Neural crest cell (in vitro differentiated cells): Measurements from ENCODE around the gene ULBP1. TPM values are rescaled to one million over a fixed set of nuclear protein-coding genes. Genes with fewer than 3 reads are reported as not detected.
"Not testable (repeated sequence)": the region's sequence is repeated elsewhere in the genome, so short reads cannot be mapped to it uniquely, and the experiment has no call there.

Experiments
- DNase-seq: peaks from one replicate; pipeline ENCODE4 v3.0.0; 2021; ENCODE audit warnings: low read depth, mixed read lengths, low spot score
- H3K27ac Mint-ChIP-seq: one replicate; pipeline ENCODE4 v1.8.0; 2021; ENCODE audit warnings: mild to moderate bottlenecking, mixed read lengths; ENCODE audit not compliant: unreplicated experiment
- H3K27me3 Mint-ChIP-seq: 2 replicates; pipeline ENCODE4 v1.8.0; 2021; ENCODE audit warnings: low read depth, mild to moderate bottlenecking, mixed read lengths
- H3K36me3 Mint-ChIP-seq: 2 replicates; pipeline ENCODE4 v1.8.0; 2021; ENCODE audit warnings: low read depth, mild to moderate bottlenecking, mixed read lengths
- H3K4me1 Mint-ChIP-seq: 2 replicates; pipeline ENCODE4 v1.8.0; 2021; ENCODE audit warnings: mixed read lengths
- H3K4me3 Mint-ChIP-seq: one replicate; pipeline ENCODE4 v1.8.0; 2021; ENCODE audit warnings: mild to moderate bottlenecking, mixed read lengths
- H3K9me3 Mint-ChIP-seq: 2 replicates; pipeline ENCODE4 v1.8.0; 2021; ENCODE audit warnings: mixed read lengths
- total RNA-seq: library from RNA; stranded (reverse); gene quantifications from 2 replicates; pipeline ENCODE4 v1.2.1, GENCODE V29; 2021
- TF ChIP-seq, protein P1 (sequence below): fragments of 200-600 bp; sonication (generic); conservative IDR thresholded peaks from 2 replicates; pipeline ENCODE4 v1.5.0; 2021; ENCODE audit warnings: antibody characterized with exemption, mild to moderate bottlenecking

Gene ULBP1
- total RNA-seq, 1 donor from 2014 or later, result 2.3 TPM

DNA sequence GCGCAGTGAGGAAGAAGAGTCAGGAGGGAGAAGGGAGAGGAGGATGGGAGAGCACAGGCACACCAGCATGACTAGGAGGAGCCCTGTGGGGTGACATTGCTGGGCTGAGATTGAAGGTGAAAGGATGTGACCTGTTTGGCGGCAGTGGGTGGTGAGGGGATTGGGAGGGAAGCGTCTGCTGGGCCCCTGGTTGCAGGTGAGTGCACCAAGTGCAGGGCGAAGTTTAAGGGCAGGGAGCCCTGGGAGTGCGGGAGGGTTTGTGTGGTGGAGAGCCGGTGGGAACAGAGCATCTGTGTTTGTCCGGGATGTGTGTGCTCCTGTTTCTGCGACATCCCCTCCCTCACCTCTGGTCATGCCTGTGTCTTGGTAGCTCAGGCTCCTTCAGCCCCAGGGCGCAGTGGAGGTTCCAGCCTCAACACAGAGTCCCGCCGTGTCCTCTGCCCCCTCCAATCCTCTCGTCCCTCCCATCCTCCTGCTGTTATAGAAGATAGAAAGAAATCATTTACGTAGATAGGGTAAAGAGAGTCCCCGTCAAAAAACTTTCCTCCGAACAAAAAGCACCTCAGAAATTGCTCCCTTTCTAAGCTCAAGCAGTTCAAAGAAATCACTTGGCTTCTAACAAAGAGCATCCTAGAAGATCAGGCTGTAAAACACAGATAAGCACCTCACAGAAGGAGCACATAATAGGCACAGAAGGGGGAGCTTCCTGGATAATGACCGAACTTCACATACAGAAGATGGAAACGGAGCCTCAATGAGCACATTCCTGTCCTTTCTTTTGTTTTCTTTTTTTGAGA is 25.0 kb downstream of the ULBP1 start:
- peaks cover 98% of the 10 kb centered on the region for H3K27me3 Mint-ChIP-seq
- H3K4me1 Mint-ChIP-seq, result peaks cover 17% of the 10 kb centered on the region
- no peak overlapping the region for H3K4me3 Mint-ChIP-seq
- no peak overlapping the region for H3K27ac Mint-ChIP-seq
- DNase-seq, result no peak
- H3K36me3 Mint-ChIP-seq, result peaks cover 11% of the 10 kb centered on the region
- TF ChIP-seq, protein P1, sequence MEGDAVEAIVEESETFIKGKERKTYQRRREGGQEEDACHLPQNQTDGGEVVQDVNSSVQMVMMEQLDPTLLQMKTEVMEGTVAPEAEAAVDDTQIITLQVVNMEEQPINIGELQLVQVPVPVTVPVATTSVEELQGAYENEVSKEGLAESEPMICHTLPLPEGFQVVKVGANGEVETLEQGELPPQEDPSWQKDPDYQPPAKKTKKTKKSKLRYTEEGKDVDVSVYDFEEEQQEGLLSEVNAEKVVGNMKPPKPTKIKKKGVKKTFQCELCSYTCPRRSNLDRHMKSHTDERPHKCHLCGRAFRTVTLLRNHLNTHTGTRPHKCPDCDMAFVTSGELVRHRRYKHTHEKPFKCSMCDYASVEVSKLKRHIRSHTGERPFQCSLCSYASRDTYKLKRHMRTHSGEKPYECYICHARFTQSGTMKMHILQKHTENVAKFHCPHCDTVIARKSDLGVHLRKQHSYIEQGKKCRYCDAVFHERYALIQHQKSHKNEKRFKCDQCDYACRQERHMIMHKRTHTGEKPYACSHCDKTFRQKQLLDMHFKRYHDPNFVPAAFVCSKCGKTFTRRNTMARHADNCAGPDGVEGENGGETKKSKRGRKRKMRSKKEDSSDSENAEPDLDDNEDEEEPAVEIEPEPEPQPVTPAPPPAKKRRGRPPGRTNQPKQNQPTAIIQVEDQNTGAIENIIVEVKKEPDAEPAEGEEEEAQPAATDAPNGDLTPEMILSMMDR, result no peak
- peaks cover 3% of the 10 kb centered on the region for H3K9me3 Mint-ChIP-seq

DNA sequence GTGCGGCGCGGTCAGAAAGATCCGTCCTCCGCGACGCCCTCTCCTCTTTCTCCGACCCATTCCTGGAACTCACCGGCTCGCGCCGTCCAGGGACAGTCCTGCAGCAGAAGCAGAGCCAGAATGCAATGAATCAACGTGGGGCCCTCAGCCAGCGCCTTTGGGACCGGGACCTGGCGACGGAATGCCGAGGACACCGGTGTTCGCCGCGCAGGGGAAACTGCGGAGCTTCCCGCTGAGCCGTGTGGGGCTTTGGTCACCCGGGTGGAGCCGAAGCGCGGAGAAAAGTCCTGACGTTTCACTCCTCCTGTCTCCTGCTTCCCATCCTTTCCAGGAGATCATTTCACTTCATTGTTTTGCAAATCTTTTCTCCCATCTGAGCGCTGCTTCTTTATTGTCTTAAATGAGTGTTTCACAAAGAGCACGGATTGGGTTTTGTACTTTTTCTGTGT is 26.5 kb downstream of the ULBP1 start:
- Mint-ChIP-seq H3K9me3 (peaks cover 3% of the 10 kb centered on the region), H3K27ac (no peak overlapping the region), H3K36me3 (peaks cover 11% of the 10 kb centered on the region), H3K27me3 (peaks cover 98% of the 10 kb centered on the region), H3K4me3 (peak overlapping the region; percentile 44), H3K4me1 (peaks cover 17% of the 10 kb centered on the region)
- TF ChIP-seq, protein P1, result no peak
- DNase-seq, result no peak

DNA sequence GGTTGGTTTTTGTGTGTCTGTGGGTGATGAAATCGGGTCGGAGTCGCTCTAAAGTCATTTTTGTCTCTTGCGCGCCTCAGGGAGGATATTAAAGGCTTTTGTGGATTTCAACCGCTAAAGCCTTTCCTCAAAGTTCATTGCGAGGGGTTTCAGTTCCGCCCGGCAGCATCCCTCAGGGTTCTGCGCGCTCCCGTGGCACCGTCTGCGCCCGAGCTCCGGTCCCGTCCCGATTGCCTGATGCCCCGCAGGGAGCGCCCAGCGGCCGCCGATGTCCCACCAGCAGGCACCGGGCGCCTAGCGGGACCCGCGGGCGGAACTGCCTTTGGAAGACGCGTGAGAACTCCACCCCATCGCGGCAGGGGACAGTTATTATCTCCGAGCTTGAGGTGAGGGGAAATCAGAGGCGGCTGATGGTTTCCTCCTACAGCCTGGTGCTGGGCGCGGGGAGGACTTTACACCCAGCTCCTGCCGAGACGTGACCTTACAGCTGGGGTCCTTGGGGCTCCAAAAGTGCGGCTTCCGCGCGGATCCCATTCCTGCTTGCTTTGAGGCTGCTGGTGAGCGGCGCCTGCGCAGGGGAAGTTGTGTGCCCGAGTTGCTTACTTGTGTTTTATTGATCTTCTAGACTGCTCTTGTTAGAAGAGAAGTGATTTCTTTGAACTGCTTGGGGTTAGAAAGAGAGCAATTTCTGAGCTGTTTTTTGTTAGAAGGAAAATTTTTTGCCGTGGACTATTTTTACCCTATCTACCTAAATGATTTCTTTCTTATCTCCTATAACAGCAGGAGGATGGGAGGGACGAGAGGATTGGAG is 27.1 kb downstream of the ULBP1 start:
- Mint-ChIP-seq H3K9me3 (peaks cover 3% of the 10 kb centered on the region), H3K4me1 (peaks cover 17% of the 10 kb centered on the region)

DNA sequence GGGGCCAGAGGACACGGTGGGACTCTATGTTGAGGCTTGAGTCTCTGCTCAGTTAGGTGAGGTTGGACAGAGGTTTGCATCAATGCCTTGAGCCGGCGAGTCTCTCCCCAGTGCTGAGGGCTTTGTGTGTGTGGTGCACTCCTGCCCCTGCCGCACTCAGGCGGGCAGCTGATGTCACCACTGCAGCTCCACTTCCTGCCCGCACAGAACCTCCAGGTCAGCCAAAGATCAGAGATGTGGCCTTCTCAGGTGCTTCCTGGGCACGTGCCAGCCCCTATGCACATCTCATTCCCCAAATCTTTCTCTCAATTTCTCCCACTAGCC is 27.7 kb downstream of the ULBP1 start:
- peaks cover 91% of the 10 kb centered on the region for H3K27me3 Mint-ChIP-seq
- peak overlapping the region; percentile 61 for H3K4me3 Mint-ChIP-seq
- H3K36me3 Mint-ChIP-seq, result peaks cover 11% of the 10 kb centered on the region
- H3K9me3 Mint-ChIP-seq, H3K27ac Mint-ChIP-seq, DNase-seq: not testable (repeated sequence)
- H3K4me1 Mint-ChIP-seq, result peaks cover 17% of the 10 kb centered on the region

More for the DNA sequence above, 27.1 kb downstream of the ULBP1 start:
- TF ChIP-seq, protein P1, result no peak
- DNase-seq, result no peak
- peaks cover 95% of the 10 kb centered on the region for H3K27me3 Mint-ChIP-seq
- H3K4me3 Mint-ChIP-seq, result peak overlapping the region; percentile 61
- no peak overlapping the region for H3K27ac Mint-ChIP-seq
- H3K36me3 Mint-ChIP-seq, result peaks cover 11% of the 10 kb centered on the region

DNA sequence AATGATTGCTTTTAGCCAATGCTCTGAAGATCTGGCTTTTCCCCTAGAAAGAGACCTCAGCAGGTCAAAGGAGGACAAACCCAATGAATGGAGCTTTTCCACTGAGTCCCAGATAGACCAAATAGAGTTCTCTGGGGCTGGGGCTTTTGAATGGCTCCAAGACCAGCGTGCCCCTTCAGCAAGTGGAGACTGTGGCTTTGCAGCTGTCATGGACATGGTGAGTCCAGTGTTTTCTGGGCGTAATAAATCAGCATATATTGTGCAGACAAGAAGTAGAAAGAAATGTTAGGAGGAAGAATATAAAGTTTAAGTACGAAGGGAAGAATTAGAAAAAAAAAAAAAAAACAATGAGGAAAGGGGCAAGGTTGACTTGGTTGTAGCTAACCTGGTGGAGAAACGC is 28.1 kb downstream of the ULBP1 start:
- peaks cover 17% of the 10 kb centered on the region for H3K4me1 Mint-ChIP-seq
- H3K9me3 Mint-ChIP-seq, result peaks cover 3% of the 10 kb centered on the region
- no peak overlapping the region for H3K27ac Mint-ChIP-seq
- TF ChIP-seq, protein P1, result no peak
- peaks cover 91% of the 10 kb centered on the region for H3K27me3 Mint-ChIP-seq
- DNase-seq, result no peak
- peak overlapping the region; percentile 61 for H3K4me3 Mint-ChIP-seq
- H3K36me3 Mint-ChIP-seq, result peaks cover 11% of the 10 kb centered on the region
